Glomerular visceral epithelial cell (primary cell): Measurements from ENCODE around the gene DIP2C.
A peak's percentile ranks its signal among the peaks of the same experiment; 100 is the strongest.

Experiments
- DNase-seq: peaks from one replicate; pipeline ENCODE4 v3.0.0-alpha.2; 2016; ENCODE audit errors: extremely low spot score

DIP2C gene

DNA sequence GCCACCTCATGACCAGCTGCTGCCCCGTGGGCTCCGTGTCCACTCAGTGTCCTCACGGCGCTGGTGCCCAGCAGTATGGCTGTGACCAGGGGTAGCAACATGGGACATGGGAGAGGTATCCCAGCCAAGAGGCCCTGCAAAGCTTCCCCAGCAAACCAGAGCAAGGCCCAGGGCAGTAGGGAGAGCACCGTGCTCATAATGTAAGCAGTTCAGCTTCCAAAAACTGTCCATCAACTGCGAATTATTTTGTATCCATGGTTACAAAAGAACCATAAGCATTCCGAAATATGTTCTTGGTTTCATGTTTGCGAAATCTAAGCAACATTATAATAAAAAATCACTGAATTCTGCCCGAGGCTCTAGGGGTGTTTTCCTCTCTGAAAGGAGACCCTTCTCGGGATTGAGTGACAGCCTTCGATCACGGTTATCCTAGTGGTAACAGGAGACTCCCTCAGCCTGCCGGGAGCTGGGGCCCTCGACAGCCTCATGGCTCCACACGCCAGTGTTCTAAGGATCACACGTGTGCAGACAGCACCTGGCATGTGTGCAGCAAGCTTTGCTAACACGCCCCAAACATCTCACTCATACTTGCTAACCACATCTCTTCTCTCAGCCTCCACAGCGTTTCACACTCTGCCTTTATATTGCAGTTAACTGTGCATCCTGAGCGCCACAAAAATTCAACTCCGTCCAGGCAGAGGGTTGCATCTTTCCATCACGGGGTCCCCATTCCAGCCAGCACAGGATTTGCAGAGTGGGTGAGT is 117.6 kb downstream of the DIP2C start:
- no peak for DNase-seq

DNA sequence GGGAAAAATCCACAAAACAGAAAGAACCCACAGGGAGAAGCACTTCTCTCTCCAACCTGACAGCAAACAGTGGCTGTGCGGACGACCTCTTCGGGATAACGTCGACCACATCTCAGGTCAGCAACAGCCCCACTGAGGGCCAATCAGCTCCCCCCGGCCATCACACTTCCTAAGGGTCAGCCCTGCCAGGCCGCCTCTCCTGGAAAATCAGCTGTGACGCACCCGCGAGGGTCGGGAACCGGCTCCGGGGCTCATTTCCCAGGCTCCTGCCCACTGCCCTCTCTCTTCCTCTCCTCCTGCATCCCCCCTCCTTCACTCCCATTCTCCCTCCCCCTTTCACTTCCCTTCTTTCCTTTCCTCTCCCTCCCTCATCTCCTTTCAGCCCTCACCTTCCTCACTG is 118.3 kb downstream of the DIP2C start:
- no peak for DNase-seq

DNA sequence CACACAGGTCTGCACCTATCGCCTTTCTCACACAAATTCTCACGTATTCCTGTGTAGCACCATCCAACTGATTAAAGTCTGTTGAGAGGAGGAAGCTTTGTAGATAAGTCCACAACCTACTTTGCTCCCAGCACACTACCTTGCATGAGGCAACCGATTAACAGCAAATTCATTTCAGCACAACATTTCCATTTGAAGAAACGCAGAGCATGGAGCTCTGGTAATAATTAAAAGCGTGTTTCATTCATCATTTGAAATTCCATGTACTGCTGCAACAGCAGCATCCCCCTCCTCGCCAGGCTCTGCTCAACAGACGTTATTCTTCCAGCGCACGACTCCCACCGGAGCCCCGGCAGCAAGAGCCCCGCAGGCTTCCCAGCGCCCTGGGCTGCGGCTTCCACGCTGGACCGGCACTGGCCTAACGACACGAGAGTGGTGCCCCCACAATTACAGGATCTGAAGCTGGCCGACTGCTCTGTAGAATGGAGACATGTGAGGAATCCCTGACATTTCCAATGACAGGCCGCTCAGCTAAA is 118.8 kb downstream of the DIP2C start:
- DNase-seq = no peak

DNA sequence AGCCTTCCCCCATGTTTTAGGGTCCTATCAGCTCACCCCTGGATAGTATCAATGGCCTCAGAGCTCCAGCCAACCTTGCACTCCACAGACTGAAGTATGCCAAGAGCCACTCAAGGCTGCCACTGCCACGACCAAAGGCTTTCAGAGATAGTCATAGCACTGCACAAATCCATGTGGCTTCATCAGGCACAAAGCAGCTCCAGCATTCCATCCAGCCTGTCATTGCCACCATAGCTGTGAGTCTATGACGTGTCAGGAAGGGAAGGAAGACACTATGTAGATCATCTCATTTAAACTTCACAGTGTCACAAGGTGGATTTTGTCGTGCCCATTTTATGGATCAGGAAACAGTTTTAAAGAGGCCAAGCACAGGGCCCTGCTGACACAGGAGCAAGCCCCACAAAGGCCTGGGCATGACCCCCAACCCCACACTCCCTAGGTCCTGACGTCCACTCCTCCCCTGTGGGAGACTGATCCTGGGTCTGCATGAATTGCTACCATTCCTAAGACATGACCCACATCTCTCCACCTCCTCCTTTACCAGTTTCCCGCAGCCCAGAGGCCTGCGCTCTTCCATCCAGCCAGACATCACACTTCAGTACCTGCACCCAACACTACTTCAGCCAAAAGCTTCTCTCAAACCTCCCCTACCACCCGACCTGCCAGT is 119.4 kb downstream of the DIP2C start:
- DNase-seq = no peak

DNA sequence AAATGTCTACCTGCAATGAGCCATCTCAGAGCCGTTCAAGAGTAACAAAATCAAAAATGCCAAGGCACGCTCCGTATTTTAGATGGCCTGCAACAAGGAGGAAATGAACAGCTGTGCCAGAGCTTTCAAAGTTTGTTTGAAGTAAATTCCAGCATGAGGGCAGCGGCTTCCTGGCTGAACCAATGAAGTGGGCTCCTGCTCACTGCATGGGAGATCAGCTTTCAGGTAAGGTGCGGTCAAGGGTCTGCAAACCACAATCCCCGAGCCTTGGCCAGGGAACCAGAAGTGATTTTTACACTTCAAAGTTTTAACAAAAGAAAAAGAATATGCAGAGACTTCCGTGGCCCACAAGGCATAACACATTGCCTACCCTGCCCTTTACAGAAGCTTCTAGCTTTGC is 120.6 kb downstream of the DIP2C start:
- no peak for DNase-seq

DNA sequence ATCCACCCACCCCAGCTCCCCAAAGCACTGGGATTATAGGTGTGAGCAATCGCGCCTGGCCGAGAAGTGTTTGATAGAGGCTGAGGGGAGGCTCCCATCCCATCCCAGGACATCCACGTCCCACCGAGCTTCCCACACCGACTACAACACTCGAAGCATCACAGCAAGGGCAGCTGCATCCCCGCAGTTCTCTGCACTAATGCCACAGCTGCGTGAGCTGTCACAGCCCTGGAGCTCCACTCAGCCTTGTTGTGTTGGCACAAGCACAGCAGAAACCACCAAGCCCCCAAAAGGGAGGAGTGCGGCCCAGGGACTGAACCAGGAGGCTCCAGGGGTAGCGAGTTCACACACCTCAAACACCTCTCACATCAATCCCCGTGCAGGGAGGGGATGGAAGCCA is 121.6 kb downstream of the DIP2C start:
- DNase-seq = no peak

DNA sequence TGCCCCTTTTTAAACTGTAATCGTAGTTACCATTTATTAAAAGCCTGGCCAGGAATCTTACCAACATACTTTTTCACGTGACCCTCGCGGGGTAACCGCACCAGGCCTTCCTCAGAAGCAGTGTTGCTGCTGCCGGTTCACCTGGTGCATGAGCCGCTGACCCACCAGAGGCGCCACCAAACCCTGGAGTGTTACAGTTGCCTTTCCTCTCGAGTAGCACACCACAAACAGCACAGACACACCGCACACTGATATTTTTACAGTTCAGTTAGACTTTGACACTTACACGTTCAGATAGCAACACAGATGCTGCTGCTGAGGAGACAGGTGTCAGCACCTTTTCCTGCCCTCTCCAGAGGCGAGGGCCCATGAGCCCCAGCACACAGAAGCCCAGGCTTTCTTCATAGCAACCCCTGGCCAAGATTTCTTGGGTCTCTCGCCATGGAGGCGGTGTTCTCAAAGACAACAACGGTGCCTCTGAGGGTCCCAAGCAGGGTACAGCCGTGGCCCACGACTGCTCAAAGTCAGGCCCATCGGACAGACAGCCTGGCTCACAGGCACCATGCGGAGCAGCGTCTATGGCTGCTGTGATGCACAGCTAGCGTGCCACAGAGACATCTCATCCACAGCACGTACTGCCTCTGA is 123.1 kb downstream of the DIP2C start:
- no peak for DNase-seq

DNA sequence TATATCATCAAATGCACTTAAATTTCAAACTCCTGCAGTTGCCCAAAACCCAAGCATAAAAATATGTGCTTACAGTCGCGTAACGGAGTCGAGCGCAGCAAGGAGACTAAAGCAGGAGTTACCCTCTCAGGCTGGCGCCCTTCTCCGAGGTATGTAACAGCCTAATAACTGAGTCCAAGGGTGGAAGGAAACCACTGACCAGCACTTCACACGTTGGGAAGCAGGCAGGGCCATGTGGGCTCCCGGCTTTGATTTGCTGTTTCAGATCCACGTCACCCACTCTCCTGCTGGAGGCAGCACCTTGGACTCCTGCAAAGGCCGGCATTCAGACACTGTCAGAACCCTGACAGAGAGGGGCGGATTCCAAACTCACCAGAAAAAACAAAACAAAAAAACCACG is 123.8 kb downstream of the DIP2C start:
- no peak for DNase-seq

DNA sequence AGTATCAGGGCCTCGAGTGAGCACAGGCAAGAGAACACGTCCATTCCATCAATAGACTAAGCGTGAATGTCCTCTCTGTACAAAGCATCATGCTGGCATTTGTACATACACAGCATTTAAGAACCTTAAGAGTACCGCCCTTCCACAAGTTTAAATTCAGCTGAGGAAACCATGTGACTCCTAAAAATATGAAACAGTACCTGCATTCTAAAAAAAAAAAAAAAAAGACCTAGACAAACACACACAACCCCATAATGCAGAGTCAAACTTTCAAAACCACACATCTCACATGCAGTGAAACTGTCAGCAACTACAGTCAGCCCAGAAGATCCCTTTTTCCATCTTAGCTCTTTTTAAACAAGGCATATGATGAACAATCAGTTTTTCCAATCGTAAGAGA is 124.3 kb downstream of the DIP2C start:
- DNase-seq = no peak

DNA sequence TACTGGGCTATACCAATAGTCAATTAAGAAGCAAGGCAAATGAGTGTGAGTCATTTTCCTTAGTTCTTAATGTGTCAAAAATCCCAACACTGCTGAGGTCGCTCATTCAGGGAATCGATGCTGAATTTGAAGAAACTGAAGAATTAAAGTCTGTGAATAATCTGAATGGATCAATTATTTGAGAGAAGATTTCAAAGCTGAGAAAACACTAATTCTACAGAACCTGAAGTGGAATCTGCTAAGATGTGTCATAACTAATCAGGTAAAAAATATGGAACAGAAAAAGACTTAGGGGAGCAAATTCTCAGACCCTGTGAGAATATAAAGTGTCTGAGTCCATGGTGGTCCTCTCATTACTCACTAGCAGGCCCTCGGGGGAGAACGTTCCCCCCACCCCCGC is 125.6 kb downstream of the DIP2C start:
- no peak for DNase-seq

DNA sequence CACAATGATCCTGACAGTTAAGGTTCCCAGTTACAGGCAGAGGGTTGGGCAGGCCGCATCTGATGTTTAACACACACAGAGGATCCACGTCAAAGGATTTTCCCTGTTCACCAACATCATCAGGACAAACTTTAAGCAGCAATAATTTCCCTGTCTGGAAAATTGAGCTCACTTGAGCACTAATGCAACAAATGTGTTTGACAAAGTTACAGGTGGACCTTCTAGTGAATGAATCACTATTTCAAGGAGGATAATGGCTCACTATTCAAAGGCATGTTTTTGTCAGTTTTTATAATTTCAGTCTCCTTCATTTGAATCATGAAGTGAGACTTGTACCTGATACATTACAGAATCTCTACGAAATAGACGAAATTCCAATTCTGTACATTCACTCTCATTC is 127.3 kb downstream of the DIP2C start:
- DNase-seq = no peak

DNA sequence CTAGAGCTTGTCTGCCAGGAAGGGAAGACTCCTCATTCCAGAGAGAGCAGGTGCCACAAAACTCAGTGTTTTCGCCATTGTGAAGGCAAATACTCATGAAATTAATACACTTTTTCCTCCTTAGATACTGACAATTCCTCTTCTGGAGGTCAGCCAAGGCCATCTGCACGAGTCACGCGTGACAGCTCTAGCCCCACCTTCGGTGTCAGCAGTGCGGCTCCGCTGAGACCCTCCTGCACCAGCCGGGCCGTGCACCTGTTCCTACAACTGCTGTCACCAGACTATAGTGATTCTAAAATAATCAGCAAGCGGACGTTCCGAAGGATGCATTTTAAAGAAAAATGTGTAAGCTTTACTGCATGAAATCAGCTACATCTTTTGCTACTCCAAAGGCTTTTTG is 127.7 kb downstream of the DIP2C start:
- no peak for DNase-seq

DNA sequence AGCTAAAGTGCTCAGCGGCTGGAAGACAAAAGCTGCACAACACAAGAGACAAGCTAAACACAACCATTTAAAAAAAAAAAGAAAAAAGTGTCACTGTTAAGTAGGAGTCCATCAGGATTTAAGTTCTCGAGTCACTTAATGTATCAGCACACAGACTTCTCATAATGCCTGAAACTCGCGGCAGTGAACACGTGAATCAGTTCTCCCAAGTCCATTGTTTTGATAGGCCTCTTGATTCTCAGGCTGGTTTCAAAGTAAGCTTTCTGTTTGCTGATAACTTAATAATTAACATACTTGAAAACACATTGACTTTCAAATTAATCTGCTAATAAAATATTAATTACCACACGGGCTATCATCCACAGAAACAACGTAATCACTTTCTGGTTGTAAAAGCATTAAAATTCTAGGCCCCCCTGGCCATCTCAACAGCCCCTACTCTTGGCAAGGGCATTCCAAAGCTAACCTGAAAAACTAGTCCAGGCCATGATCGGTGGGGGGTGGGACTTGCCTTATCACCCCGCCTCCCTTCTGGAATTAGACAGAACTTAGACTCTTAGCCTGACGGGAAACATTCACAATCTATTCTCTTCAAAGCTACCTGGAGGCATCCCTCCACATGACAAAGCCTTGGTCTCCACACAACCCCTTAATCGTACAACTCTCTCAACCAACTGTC is 129.0 kb downstream of the DIP2C start:
- no peak for DNase-seq

DNA sequence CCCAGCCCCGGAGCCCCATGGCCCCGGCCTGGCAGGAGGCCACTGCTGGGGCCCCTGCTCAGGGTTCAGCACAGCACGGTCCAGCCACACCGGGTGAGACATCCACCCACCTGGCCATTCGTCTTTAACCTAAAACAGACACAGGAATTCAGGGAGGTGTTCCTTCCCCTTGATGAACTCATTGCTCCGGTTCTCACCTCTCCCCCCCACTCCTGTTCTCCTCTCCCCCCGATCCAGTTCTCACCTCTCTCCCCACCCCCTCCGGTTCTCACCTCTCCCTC is 129.8 kb downstream of the DIP2C start:
- no peak for DNase-seq

DNA sequence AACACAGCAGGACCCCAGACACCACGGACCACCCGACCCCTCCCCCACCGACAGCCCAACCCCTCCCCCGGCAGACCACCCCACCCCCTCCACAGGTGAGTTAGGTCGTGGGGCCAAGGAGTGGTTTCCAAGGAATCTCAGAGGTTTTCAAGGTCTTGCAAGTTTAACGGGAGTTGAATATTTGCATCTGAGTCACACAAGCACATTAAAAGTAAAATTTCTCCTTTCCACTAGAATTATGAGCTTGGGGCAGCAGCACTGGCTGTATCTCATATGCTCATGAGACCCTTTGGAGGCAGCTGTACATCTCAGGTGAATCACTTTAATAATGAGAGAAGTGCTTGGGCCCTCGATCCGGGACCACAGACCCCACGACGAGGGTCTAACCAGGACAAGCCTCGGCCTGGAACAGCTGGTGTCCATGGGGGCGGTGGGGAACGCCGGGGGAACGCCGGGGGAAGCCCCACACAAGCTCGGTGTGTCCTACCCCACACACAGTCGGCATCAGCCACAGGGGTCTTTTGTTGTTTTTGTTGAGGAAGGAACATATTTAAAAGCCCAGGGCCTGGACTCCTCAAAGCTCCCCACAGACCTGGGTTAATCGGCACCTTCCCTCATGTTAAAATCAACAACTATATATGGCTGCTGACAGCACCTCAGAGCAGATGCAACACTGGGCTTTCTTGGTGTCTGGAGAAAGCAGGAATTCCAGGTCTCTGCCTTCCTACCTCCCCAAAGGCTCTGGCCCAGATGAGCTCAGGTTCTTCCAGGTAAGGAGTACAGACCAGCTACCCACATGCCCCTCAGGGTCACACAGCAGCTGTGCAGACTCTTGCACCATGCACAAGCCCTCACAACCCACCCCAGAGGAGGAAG is 130.3 kb downstream of the DIP2C start:
- no peak for DNase-seq

DNA sequence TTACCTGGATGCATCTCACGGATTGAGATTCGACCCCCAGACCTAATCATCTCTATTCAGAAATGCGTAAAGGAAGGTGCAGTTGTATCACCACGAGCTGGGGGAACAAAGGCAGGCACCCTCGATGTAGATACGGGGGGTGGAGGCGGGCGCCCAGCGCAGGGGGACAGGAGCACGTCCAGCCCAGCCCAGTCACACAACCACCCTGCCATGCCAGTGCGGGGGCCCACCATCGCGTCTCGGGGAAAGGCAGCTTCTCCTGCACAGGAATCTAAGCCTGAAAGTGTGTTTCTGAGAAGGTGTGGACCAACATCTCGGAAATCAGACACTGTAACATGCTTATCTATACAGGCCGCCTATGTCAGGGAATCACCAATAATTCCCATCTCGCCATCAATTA is 131.1 kb downstream of the DIP2C start:
- DNase-seq = no peak

DNA sequence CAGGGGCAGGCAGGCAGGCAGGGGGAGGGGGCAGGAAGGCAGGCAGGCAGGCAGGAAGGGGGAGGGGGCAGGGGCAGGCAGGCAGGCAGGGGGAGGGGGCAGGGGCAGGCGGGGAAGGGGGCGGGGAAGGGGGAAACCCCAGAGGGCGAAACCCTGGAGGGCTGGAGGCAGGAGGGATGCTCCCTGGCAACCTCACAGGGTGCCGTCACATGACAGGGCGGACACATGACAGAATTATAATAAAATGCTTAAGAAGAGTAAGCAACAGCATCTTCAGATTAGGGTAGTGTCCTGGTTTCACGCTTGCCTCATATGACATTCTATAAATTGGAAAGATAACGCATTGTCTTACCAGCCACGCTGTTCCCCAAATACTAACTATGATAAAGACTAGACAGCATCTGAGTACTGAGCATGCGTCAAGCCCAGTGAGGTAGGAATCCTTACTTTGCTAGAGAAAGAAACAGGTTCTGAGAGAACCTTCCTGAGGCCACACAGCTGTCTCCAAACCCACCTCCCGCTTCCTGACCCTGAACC is 131.6 kb downstream of the DIP2C start:
- peak; percentile 41 for DNase-seq

DNA sequence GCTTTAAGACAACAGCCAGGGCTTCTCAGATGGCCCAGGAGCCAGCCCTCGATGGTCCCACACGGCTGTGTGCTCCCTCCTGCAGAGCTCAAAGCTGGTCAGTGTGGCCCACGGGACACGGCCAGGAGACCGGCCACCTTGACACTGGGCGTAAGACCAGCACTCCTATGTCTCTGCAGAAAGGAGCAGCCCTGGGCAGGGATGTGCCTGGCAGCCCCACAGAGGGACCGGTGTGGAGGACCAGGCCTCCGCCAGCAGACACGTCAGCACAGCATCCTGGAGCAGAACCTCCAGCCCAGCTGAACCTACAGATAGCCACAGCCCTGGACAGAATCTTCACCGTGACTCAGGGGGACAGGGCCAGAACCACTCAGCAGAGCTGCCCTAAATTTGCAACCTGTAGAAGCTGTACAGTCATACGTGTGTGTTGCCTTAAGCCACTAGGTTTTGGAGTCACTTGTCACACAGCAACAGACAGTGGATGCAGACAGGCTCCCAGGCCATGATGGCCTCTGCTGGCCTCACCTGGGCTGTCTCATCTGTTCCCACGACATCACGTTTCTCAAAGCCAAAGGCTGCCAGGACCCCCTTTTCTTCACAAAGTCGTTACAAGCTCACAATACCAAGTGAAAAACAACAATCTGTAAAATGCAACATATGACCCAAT is 132.4 kb downstream of the DIP2C start:
- DNase-seq = no peak

DNA sequence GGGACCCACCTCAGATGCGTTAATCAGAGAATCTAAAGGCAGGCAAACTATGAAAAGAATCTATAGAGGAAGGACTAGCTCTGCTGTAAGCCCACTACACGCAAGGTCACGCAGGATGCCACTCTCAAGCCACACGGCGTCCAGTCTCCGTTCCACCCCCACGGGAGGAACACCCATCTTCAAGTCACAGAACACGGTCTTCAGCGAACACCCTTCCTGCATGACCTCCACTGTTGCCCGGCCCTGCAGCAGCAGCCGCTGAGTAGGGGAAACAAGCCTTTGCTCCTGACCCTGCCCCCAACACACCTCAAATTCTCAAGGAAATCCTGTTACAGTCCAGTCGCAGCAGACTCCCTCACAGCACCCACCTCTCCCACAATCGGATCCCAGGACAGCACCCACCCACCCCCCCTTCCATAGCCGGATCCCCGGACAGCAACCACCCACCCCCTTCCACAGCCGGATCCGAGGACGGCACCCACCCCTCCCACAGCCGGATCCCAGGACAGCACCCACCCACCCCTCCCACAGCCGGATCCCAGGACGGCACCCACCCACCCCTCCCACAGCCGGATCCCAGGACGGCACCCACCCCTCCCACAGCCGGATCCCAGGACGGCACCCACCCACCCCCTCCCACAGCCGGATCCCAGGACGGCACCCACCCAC is 133.7 kb downstream of the DIP2C start:
- DNase-seq = no peak

DNA sequence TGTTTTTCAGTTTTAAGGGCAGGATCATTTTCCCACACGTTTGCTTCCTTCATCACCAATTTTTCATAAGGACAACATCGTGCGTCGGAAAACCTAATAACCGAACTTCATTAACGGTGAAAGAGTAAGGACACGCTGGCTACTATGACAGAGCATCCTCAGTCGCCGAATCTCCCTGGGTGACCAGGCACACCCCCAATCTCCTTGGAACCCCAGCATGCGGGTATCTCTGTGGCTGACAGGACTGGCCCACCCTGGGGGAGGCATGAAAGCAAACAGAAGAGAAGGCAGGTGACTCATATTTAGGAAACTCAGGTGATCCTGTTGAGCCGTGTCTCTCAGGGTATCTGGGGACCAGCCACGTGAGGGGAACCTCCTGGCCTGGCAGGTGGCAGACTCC is 134.2 kb downstream of the DIP2C start:
- DNase-seq = no peak
